GM11168 (cell line): Measurements from ENCODE around the gene CIRBP.
"Not testable (repeated sequence)": the region's sequence is repeated elsewhere in the genome, so short reads cannot be mapped to it uniquely, and the experiment has no call there.

Experiments
- in situ Hi-C: fragments of 300-500 bp; cut with MboI; formaldehyde crosslinking; loops from one replicate; pipeline ENCODE4 v1.12.0; 2022; ENCODE audit warnings: low sequenced_read_pairs; ENCODE audit not compliant: unreplicated experiment

The CIRBP gene

DNA sequence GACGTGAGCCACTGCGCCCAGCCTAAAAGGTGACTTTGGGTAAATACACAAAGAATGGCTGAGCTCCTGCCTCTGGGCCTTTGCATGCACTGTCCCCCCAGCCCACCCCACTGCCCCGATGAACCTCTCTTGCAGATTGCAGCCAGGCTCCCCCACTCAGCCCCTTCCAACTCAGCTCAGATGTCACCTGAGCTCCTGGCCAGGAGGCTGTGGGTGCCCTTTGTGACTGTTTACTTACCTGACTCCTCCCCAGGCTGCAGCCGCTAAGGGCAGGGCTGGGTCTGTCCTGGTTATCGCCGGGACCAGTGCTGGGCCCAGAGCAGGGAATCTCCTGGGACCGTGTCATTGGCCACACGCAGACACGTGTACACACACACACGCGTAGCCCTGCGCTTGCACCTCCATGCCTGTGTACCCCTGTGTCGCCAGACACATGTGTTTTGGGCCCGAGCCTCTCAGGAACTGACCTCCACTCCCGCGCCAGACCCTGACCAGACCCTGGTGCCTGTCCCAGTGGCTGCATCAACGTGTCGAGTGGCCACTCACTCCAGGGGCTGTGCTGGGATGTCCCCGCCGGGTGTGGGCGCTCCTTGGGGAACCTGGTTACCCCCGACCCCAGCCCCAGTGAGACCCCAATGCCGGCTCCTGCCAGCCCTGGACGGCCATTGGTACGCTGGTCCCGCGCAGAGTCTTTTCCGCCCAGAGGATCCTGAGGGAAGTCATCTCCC, 35.2 kb downstream of the CIRBP start:
- in situ Hi-C loops: no loop called here

DNA sequence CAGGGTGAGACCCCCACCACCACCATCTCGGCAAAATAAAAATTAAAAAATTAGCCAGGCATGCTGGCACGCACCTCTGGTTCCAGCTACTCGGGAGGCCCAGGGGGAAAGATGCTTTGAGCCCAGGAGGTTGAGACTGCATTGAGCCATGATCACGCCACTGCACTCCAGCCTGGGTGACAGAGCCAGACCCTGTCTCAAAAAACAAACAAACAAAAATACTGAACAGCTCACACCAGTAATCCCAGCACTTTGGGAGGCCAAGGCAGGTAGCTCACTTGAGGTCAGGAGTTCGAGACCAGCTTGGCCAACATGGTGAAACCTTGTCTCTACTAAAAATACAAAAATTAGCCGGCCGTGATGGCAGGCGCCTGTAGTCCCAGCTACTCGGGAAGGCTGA, 36.2 kb downstream of the CIRBP start:
- in situ Hi-C loops: not testable (repeated sequence)

DNA sequence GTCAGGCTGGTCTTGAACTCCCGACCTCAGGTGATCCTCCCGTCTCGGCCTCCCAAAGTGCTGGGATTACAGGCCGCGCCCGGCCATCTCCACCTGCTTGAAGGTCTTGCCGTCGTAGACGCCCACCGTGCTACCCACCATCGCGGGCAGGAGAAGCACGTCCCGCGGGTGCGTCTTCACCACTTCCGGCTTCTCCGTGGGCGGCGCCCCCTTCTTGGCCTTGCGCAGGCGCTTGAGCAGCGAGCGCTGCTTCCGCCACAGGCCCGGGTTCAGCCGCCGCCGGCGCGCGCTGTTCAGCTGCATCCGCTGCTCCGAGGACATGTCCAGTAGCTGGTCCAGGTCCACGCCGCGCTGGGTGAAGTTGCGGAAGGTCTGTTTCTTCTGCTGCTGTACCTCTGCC, 38.2 kb downstream of the CIRBP start:
- in situ Hi-C loops: no loop called here

DNA sequence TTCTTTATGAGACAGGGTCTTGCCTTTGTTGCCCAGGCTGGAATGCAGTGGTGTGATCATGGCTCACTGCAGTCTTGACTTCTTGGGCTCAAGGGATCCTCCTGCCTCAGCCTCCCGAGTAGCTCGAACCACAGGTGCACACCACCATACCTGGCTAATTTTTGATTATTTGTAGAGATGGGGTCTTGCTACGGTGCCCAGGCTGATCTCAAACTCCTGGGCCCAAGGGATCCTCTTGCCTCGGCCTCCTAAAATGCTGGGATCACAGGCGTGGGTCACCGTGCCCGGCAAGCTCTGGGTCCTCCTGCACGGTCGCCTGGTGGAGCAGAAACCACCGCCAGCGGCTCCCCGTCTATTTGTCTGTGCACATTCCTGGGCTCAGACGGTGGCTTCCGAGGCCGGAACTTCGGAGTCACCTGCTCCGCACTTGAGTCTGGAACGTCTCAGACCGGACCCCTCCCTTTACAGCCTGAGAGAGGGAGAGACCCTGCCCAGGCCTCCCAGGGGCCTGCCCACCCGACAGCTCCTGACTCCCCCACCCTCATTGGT, 38.7 kb downstream of the CIRBP start:
- in situ Hi-C loops: no loop called here

DNA sequence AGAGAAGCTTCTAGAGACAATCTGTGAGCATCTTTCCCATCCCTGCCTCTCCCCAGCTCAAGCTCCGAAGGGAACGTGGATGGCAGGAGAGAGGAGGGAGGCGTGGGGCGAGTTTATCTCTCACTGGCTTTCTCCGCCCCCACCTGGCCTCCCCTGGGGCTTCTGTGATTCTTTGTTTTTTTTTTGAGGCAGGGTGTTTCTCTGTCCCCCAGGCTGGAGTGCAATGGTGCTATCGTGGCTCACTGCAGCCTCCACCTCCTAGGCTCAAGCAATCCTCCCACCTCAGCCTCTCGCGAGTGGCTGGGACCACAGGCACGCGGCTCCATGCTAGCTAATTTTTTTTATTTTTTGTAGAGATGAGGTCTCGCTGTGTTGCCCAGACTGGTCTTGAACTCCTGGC, 39.6 kb downstream of the CIRBP start:
- in situ Hi-C loops: no loop called here

DNA sequence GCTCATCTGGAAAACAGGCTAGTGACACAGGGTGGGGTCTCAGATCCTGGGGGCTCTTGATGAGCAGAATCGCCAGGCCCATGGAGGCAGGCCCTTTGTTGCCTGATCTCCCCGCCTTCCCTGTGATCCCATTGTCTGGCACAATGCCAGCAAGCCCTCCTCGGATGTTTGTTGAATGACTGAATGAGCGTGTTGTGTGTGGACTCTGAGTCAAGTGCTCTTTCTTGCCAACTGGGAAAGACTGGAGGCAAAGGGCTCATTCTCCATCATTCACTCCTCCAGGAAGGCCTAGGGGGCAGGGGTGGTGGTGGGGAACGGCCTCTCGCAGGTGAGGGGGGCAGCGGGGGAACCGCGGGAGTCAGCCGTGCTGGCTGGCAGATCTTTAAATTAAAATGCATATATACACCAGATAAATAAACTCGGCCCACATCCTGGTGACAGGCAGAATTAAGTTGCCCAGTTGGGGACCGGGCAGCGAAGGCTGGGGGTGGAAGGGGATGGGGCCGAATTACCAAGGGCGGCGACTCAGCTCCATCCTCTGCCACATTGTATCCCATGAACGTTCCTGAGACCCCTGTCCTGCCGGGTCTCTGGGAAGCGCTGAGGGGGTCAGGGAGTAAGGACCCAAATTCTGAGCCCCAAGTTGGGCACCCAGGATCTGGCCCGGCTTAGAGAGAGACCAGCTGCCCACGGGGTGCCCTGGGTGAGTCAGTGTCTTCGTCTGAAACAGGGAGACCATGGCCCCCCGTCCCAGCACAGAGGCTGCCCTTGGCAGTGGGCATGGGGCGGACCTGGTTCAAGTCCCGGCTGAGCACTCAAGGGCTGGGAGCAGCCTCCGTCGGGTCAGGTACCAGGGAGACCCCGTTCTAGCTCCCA, 41.1 kb downstream of the CIRBP start:
- in situ Hi-C loops: no loop called here

DNA sequence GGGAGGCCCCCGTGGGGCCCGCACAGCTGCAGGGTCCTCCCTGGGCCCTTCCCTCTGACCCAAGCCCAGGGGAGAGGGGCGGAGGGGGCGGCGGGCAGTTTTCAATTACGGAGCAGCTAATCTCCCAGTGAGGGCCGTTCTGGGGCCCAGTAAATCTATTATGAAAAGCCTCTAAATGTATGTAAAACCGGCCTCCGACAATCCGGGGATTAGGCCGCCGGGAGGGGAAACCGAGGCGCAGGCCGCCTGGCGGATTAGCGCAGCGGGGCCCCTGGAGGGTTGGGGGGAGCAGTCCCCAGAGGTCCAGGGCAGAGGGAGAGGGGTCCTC, 41.7 kb downstream of the CIRBP start:
- in situ Hi-C loops: no loop called here

DNA sequence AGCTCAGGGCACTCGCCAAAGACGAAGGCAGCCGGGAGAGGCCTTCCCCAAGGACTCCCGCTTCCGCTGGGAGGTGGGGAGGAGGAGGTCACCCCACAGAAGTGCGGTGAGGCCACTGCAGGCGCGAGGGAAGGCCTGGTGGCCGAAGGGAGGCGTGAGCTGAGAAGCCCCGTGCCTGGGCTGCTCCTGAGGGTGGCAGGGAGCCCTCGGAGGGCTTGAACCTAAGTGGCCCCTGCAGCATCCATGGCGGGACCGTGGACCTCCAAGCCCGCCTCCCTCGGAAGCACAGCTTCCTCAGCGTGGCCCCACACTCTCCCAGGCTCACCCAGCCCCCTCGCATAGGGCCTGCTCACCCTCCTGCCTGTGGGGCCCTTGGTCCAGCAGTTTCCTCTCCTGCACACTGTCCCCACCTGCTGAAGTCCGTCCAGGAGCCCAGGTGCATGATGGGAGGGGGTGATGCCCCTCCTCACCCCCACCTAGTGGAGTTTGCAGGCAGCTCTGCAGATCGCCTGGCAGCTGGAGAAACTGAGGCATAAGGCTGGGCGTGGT, 42.5 kb downstream of the CIRBP start:
- in situ Hi-C loops: no loop called here

DNA sequence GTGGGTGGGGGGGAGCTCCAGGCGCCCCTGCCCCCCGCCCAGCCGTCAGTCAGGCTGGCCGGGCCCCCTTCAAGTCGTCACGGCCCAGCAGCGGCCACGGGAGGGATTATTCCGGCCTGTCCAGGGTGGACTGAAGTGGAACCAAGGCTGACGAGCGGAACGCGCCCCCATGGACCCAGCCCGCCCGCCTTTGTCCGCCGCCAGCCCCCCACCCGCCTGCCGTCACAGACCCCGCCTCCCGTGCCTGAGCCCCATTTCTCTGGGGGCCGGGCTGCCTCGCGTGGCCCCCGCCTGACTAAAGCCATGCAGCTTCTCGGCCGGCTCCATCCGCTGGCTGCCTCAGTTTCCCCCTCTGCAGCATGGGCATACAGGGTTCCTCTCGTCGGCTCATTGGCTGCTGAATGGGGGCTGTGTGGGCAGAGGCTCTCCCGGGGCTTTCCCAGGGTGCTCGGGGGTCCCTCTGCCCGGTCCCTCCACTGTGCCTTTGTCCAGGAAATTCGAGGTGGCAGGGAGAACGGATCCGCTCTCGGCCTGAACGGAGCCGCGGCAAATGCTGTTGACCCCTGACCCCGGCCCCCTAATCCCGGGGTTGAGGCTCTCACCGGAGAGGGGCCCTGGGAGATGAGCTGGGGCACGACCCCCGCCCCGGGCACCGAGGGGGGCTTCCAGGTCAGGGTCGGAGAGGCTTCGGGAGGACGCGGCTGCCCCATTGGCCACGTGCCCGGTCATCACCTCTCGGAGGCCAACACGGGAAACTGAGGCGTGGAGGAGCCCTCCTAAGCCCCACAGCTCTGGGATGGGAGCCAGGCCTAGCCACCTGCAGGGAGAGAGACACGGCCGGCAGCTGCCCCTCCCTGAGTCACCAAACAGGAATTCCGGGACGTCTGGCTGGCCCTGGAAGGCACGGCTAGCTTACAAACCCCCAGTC, 43.9 kb downstream of the CIRBP start:
- in situ Hi-C loops: no loop called here

DNA sequence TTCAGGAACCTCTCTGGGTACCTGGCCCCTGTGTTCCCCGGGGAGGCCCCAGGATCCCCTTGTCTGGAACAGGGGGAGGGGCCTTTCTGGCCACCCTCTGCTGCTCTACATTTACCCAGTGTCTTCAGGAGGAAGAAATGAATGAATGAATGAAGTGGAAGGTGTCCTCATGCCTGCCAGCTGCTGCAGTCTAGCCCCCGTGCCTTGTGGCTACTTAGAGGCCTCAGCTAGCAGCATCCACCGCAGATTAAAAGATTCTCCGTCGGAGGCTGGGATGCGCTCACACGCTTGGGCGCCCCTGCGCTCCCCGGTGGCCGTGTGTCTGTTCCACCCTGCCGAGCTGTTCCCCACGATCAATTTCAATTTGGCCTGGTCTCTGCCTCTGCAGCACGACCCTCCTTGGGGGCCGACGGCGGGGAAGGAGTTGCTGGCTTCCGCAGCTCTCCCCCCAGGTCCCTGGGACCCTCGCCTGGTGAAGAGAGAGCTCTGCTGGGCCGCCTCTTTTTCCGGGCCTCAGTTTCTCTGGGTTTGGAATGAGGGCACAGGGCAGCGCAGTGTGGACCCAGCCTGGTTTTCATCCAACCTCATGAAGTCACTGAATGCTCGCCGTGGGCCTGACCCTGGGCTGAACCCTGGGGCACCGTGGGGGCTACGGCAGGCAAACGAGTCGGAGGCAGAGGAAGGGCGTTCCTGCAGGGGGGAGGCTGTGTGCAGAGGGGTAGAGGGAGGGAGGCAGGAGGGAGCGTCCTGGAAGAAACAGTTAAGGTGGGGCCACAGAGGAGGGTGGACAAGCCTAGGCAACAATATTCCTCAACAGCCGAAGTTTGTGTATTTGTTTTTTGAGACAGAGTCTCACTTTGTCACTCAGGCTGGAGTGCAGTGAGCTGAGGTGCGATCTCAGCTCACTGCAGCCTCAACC, 44.8 kb downstream of the CIRBP start:
- in situ Hi-C loops: no loop called here

DNA sequence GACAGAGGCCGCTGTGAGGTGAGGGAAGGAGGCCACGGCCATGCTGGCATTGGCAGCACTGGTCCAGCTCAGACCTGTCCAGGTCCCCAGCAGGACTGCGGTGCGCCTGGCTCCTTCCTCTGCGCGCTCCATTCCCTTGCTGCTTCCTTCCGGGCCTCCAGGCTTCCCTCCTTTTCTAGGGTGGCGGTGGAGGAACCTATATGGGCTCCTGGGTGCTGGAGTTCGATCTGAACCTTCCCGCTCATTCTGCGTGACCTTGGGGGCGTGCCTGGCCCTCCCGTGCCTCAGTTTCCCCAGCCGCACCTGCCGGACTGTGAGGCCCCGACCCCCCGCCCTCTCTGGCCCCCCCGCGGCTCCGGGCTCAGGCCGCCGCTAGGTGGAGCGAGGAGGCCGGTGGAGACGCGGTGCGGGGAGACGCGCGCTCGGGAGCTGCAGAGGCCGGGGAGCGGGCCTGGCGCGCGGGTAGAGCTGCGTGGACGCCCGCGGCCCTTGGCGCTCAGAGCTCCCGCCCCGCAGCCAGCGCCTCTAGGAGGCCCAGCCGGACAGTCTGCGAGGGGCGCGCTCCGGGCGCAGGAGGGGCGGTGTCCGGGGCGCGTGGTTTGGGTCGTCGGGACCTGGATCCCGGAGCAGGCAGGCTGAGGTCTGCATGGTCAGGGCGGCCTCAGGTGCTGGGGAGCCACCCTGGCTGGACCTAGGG, 46.5 kb downstream of the CIRBP start:
- in situ Hi-C loops: loop anchor here (5.0 kb wide), 1 partner anchor 52 kb away; no protein-coding TSS in a partner anchor

DNA sequence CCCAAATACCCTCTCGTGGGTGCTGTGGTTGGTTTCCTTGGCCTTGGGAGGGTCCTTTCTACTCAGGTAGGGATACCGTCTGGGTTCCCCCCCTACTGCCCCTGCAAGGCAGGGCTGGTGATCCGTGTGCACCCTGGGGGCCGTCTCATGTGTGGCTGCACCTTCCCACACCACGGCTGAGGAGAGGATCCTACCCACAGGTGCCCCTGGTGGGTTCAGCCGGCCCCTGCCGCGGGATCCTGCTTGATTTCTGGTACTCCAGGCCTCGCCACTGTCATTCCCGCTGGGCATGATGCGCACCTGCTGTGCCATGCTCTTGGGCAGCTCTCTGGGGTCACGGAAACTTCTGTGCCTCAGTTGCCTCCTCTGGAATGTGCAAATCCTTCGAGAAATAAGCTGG, 47.3 kb downstream of the CIRBP start:
- in situ Hi-C loops: loop anchor here (5.0 kb wide), 1 partner anchor 51 kb away; no protein-coding TSS in a partner anchor

DNA sequence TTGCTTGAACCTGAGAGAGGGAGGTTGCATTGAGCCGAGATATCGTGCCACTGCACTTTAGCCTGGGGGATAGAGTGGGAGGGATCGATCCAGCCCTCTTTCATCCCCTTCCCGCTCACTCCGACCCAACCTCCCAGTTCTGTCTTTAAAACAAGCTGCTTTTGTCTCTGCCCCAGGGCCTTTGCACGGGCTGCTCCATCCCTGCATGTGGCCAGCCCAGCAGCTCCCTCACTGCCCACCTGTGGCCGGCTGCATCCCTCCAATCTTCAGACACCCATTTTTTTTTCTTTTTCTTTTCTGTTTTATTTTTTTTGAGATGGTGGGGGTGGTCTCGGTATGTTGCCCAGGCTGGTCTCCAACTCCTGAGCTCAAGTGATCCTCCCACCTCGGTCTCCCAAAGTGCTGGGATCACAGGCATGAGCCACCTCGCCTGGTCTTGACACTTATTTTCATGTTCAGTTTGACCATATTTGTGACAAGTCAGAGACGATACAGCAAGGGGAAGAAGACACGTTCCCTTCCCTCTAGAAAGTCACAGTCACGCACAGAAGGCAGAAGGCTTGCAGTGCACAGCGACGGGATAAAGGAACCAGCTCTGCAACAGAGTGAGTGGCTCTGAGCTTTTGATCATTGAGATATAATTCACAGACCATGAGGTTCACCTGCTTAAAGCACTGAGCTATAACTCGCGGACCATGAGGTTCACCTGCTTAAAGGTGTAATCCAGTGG, 48.3 kb downstream of the CIRBP start:
- in situ Hi-C loops: loop anchor here (5.0 kb wide), 1 partner anchor 50 kb away; no protein-coding TSS in a partner anchor

DNA sequence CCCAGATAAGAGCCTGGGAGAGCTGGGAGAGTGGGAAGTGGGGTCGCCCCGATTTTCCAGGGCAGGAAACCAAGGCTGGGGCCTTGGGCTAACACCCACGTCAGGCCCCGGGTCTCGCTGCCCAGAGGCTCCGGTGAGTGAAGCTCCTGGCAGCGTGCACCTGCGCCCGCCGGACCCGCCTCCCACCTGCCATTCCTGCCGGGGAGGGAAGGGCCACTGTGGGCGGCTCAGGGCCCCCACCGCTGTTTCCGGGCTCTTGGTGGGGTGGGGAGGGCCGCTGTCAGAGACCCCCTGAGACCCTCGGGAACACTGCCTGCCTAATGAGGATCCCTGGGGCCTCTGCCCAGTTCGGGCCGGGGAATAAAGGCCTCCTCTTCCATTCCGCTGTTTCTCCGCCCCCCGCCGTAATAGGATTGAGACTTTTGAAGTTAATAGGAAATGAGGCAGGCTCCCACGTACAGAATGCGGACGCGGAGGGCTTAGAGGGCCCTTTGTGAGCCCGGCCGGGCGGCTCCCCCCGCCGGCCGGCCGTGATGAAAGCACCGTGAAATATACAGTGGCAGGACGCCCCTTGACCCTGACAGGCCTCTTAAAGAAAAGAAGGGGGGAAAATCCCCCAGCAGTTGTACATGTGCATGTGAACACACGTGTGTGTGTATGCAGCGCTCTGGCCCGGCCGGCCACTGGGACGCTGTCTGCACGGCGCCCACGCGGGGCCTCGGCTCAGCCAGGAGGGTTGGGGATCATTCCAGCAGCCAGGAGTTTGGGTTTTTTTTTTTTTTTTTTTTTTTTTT, 49.7 kb downstream of the CIRBP start:
- in situ Hi-C loops: loop anchor here (5.0 kb wide), 1 partner anchor 48 kb away; no protein-coding TSS in a partner anchor

DNA sequence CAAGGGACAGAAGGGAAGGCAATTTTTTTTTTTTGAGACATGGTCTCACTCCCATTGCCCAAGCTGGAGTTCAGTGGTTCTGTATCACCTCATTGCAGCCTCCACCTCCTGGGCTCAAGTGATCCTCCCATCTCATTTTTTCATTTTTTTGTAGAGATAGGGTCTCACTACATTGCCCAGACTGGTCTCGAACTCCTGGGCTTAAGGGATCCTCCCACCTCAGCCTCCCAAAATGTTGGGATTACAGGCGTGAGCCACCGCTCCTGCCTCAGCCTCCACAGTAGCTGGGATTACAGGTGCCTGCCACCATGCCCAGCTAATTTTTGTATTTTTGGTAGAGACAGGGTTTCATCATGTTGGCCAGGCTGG, 51.1 kb downstream of the CIRBP start:
- in situ Hi-C loops: not testable (repeated sequence)

DNA sequence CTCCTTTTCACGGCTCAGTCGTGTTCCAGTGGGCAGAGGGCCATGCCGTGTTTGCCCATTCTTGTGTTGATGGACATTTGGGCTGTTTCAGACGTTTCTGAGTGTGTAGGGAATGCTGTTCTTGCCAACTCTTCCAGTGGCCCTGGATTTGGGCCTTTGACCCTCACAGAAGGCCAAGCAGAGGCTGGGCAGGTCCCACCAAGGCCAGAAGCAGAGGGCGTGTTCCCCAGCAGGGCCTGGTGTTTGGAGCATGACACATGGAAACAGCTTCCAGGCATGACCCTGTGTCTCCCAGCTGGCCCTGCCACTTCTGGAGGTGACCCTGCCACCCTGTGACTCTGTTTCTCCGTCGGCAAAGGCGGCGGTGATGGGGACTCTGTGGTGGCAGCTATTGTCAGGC, 52.4 kb downstream of the CIRBP start:
- in situ Hi-C loops: no loop called here
